Measurements from ENCODE around the gene FOXP1. TPM values are rescaled to one million over a fixed set of nuclear protein-coding genes. Genes with fewer than 3 reads are reported as not detected.

FOXP1 gene
- total and polyA plus RNA-seq, 2 experiments from 2014 or later: 121 to 132 TPM

GRCh38 chr3:71118436-71118835 is 465.1 kb downstream of the FOXP1 start:
- H3K4me3 ChIP-seq: no peak overlapping the region
- TF ChIP-seq CTCF (IDR thresholded peaks at IDR 0.05; ENCODE audit: low read depth, low read length): no peak

GRCh38 chr3:71117572-71118247 is 465.8 kb downstream of the FOXP1 start:
- DNase-seq (ENCODE audit: low read depth in 1 of 2, low spot score in 1 of 2): no peak
- peaks cover 29% of the 10 kb centered on the region for H3K4me1 ChIP-seq (ENCODE audit: low read depth)
- H3K27ac ChIP-seq: peak overlapping the region; percentile 80
- H3K36me3 ChIP-seq: no peaks in the 10 kb centered on the region
- TF ChIP-seq CTCF (IDR thresholded peaks at IDR 0.05; ENCODE audit: low read depth, low read length): no peak
- H3K9me3 ChIP-seq (ENCODE audit: low read depth): no peaks in the 10 kb centered on the region
- H3K27me3 ChIP-seq: no peaks in the 10 kb centered on the region
- H3K4me3 ChIP-seq: no peak overlapping the region

More at GRCh38 chr3:71118436-71118835, 465.1 kb downstream of the FOXP1 start:
- H3K4me1 ChIP-seq (ENCODE audit: low read depth): peaks cover 34% of the 10 kb centered on the region
- H3K36me3 ChIP-seq: no peaks in the 10 kb centered on the region
- no peaks in the 10 kb centered on the region for H3K27me3 ChIP-seq
- no peaks in the 10 kb centered on the region for H3K9me3 ChIP-seq (ENCODE audit: low read depth)
- DNase-seq (ENCODE audit: low read depth in 1 of 2, low spot score in 1 of 2): no peak
- peak overlapping the region; percentile 80 for H3K27ac ChIP-seq

GRCh38 chr3:71114610-71115009 is 468.9 kb downstream of the FOXP1 start:
- Histone ChIP-seq H3K9me3 (ENCODE audit: low read depth) (no peaks in the 10 kb centered on the region), H3K4me3 (no peak overlapping the region), H3K27me3 (no peaks in the 10 kb centered on the region), H3K36me3 (peaks cover 15% of the 10 kb centered on the region), H3K27ac (no peak overlapping the region), H3K4me1 (ENCODE audit: low read depth) (peaks cover 30% of the 10 kb centered on the region)
- no peak for DNase-seq (ENCODE audit: low read depth in 1 of 2, low spot score in 1 of 2)
- no peak for TF ChIP-seq CTCF (IDR thresholded peaks at IDR 0.05; ENCODE audit: low read depth, low read length)

GRCh38 chr3:71112576-71112975 is 471.0 kb downstream of the FOXP1 start:
- TF ChIP-seq CTCF (IDR thresholded peaks at IDR 0.05; ENCODE audit: low read depth, low read length): no peak
- no peak for DNase-seq (ENCODE audit: low read depth in 1 of 2, low spot score in 1 of 2)
- no peak overlapping the region for H3K27ac ChIP-seq

GRCh38 chr3:71111784-71112440 is 471.6 kb downstream of the FOXP1 start:
- DNase-seq (ENCODE audit: low read depth in 1 of 2, low spot score in 1 of 2): peak in 1 of 2 donors; percentile 79
- Histone ChIP-seq H3K4me1 (ENCODE audit: low read depth) (peaks cover 4% of the 10 kb centered on the region), H3K36me3 (peaks cover 19% of the 10 kb centered on the region), H3K9me3 (ENCODE audit: low read depth) (no peaks in the 10 kb centered on the region), H3K4me3 (no peak overlapping the region), H3K27me3 (no peaks in the 10 kb centered on the region), H3K27ac (no peak overlapping the region)
- TF ChIP-seq CTCF (IDR thresholded peaks at IDR 0.05; ENCODE audit: low read depth, low read length): no peak

More at GRCh38 chr3:71112576-71112975, 471.0 kb downstream of the FOXP1 start:
- H3K9me3 ChIP-seq (ENCODE audit: low read depth): no peaks in the 10 kb centered on the region
- H3K4me3 ChIP-seq: no peak overlapping the region
- H3K36me3 ChIP-seq: peaks cover 19% of the 10 kb centered on the region
- H3K4me1 ChIP-seq (ENCODE audit: low read depth): peaks cover 10% of the 10 kb centered on the region
- no peaks in the 10 kb centered on the region for H3K27me3 ChIP-seq

Measured in cardiac muscle cell (in vitro differentiated cells and primary cell).